ENCODE data around the gene IDE. TPM values are rescaled to one million over a fixed set of nuclear protein-coding genes. Genes with fewer than 3 reads are reported as not detected.

Gene IDE
- total RNA-seq, 1 experiment from 2014 or later = 41.2 TPM

DNA sequence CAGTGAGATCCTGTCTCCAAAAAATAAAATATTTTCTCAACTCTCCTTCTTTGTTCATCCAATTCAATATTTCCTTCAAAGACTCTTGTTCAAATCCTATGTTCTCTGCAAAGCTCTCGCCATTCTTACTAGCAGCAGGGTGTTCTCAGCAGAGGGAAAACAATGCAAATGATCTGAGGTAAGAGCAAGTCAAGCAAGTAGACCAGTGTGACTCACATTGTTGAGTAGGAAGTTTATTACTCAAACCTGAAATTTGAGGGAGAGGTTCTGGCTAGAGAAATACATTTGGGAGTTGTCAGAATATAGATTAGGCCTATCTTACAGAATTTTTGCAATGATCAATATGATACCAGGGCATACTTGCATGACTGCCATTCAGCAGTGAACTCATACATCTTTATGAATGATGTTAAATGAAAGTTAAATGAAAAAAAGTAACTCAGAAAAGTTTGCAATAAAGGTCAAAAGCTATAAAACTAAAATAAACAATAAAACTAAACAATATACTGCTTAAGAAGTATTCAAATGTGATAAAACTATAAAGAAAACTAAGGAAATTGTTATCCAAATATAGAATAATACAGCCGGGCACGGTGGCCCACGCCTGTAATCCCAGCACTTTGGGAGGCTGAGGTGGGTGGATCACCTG is 5.8 kb downstream of the IDE start:
- H3K9me3 ChIP-seq (ENCODE audit: insufficient read depth, low read depth) = no peaks in the 10 kb centered on the region
- H3K9me2 ChIP-seq (ENCODE audit: insufficient read depth) = no peaks in the 10 kb centered on the region
- H3K4me3 ChIP-seq = no peak overlapping the region
- DNase-seq = peak in 1 of 2 experiments; percentile 79
- ChIA-PET CTCF (no interaction called here), POLR2A (ENCODE audit: unreplicated experiment) (interaction anchor here (0.7 kb wide), 1 partner anchor 420 kb away, joined by 4 read pairs; no protein-coding TSS in a partner anchor)
- no peak overlapping the region for H2AFZ ChIP-seq
- H3K27me3 ChIP-seq (ENCODE audit: insufficient read depth, low read depth) = no peaks in the 10 kb centered on the region
- H3K27ac ChIP-seq = peak overlapping the region; percentile 52
- H4K20me1 ChIP-seq (ENCODE audit: insufficient read depth) = no peaks in the 10 kb centered on the region
- intact Hi-C loops (cut with micrococcal nuclease; ENCODE audit: unreplicated experiment) = no loop called here
- BruUV-seq (replicated peaks) = no TSS peak
- H3K79me2 ChIP-seq (ENCODE audit: low read depth) = peaks cover 77% of the 10 kb centered on the region
- H3K4me1 ChIP-seq (replicated peaks; ENCODE audit: insufficient read depth) = peaks cover 27% of the 10 kb centered on the region
- peak overlapping the region; percentile 67 for H3K4me2 ChIP-seq
- no peaks in the 10 kb centered on the region for H3K36me3 ChIP-seq (ENCODE audit: low read depth)
- TF ChIP-seq EZH2 (IDR thresholded peaks at IDR 0.05; ENCODE audit: low read depth) = no peak
- TF ChIP-seq, protein P1, sequence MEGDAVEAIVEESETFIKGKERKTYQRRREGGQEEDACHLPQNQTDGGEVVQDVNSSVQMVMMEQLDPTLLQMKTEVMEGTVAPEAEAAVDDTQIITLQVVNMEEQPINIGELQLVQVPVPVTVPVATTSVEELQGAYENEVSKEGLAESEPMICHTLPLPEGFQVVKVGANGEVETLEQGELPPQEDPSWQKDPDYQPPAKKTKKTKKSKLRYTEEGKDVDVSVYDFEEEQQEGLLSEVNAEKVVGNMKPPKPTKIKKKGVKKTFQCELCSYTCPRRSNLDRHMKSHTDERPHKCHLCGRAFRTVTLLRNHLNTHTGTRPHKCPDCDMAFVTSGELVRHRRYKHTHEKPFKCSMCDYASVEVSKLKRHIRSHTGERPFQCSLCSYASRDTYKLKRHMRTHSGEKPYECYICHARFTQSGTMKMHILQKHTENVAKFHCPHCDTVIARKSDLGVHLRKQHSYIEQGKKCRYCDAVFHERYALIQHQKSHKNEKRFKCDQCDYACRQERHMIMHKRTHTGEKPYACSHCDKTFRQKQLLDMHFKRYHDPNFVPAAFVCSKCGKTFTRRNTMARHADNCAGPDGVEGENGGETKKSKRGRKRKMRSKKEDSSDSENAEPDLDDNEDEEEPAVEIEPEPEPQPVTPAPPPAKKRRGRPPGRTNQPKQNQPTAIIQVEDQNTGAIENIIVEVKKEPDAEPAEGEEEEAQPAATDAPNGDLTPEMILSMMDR (conservative IDR thresholded peaks at IDR 0.05) = no peak
- H3F3A ChIP-seq (ENCODE audit: insufficient read depth, low read depth) = peaks cover 5% of the 10 kb centered on the region; the same call in 1 of the 2 replicates

DNA sequence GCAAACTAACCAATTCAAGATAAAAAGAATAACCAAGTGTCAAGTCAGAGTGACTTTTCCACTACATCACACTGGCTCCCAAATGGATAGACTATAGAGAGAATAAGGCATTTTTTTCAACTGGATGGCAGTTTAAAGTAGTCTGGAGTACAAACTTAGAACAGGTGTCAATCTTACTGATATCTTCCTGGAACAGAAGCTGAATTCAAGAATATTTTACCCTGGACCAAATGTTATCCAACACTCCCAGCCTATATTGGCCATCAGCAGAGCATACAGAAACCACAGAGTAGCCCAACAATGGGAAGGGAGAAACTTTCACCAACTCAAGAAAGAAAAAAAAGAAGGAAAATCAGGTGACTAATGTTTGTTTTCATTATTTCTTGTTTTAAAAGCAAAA is 11.5 kb downstream of the IDE start:
- H3K9me3 ChIP-seq (ENCODE audit: insufficient read depth, low read depth) = no peaks in the 10 kb centered on the region
- peaks cover 3% of the 10 kb centered on the region for H3K4me1 ChIP-seq (replicated peaks; ENCODE audit: insufficient read depth)
- intact Hi-C loops (cut with micrococcal nuclease; ENCODE audit: unreplicated experiment) = no loop called here
- ChIA-PET POLR2A (ENCODE audit: unreplicated experiment) (no interaction called here), CTCF (no interaction called here)
- no peak overlapping the region for H2AFZ ChIP-seq
- H3K4me2 ChIP-seq = no peak overlapping the region
- no peak overlapping the region for H3K27ac ChIP-seq
- DNase-seq = no peak
- no peaks in the 10 kb centered on the region for H3F3A ChIP-seq (ENCODE audit: insufficient read depth, low read depth)
- TF ChIP-seq EZH2 (IDR thresholded peaks at IDR 0.05; ENCODE audit: low read depth) = no peak
- TF ChIP-seq, protein P1 (conservative IDR thresholded peaks at IDR 0.05) = no peak
- peaks cover 35% of the 10 kb centered on the region for H3K79me2 ChIP-seq (ENCODE audit: low read depth)
- H3K27me3 ChIP-seq (ENCODE audit: insufficient read depth, low read depth) = no peaks in the 10 kb centered on the region
- no peaks in the 10 kb centered on the region for H4K20me1 ChIP-seq (ENCODE audit: insufficient read depth)
- BruUV-seq (replicated peaks) = no TSS peak
- no peak overlapping the region for H3K4me3 ChIP-seq
- no peaks in the 10 kb centered on the region for H3K9me2 ChIP-seq (ENCODE audit: insufficient read depth)
- no peaks in the 10 kb centered on the region for H3K36me3 ChIP-seq (ENCODE audit: low read depth)

DNA sequence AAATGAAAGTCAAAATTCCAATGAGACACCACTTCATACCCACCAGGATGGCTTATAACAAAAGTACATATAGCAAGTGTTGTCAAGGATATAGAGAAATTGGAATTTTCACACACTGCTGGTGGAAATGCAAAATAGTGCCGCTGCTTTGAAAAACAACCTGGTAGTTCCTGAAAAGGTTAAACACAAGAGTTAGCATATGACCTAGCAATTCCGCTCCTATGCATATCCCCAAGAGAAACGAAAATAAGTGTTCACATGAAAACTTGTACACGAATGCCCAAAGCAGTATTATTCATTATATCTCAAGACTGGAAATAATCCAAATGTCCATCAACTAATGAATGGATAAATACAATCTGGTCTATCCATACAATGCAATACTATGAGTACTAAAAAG is 14.8 kb downstream of the IDE start:
- Histone ChIP-seq H3K9me2 (ENCODE audit: insufficient read depth) (no peaks in the 10 kb centered on the region), H3F3A (ENCODE audit: insufficient read depth, low read depth) (no peaks in the 10 kb centered on the region), H3K79me2 (ENCODE audit: low read depth) (peaks cover 12% of the 10 kb centered on the region), H3K4me3 (no peak overlapping the region), H3K27me3 (ENCODE audit: insufficient read depth, low read depth) (no peaks in the 10 kb centered on the region), H3K4me2 (no peak overlapping the region), H3K4me1 (replicated peaks; ENCODE audit: insufficient read depth) (no peaks in the 10 kb centered on the region), H4K20me1 (ENCODE audit: insufficient read depth) (no peaks in the 10 kb centered on the region), H2AFZ (no peak overlapping the region), H3K27ac (no peak overlapping the region), H3K9me3 (ENCODE audit: insufficient read depth, low read depth) (no peaks in the 10 kb centered on the region), H3K36me3 (ENCODE audit: low read depth) (0 out of 2 replicates have a peak, but pooled peaks cover 4% of the 10 kb centered on the region)
- intact Hi-C loops (cut with micrococcal nuclease; ENCODE audit: unreplicated experiment) = no loop called here
- ChIA-PET CTCF (no interaction called here), POLR2A (ENCODE audit: unreplicated experiment) (no interaction called here)
- DNase-seq = no peak
- TF ChIP-seq, protein P1 (conservative IDR thresholded peaks at IDR 0.05) = no peak
- no peak for TF ChIP-seq EZH2 (IDR thresholded peaks at IDR 0.05; ENCODE audit: low read depth)
- no TSS peak for BruUV-seq (replicated peaks)
